Activated naive CD4-positive, alpha-beta T cell treated with anti-CD3 and anti-CD28 coated beads, Interleukin-2, amount 50 U/mL, for 24 hours (primary cell): Measurements from ENCODE around the gene NIT1.

Experiments
- H3K27ac Mint-ChIP-seq: one replicate; pipeline ENCODE4 v1.8.0; 2021; ENCODE audit warnings: mild to moderate bottlenecking, mixed read lengths
- H3K27me3 Mint-ChIP-seq: one replicate; pipeline ENCODE4 v1.8.0; 2021; ENCODE audit warnings: mixed read lengths
- H3K36me3 Mint-ChIP-seq: one replicate; pipeline ENCODE4 v1.8.0; 2021; ENCODE audit warnings: mixed read lengths
- H3K4me1 Mint-ChIP-seq: one replicate; pipeline ENCODE4 v1.8.0; 2021; ENCODE audit warnings: mixed read lengths
- H3K4me3 Mint-ChIP-seq: one replicate; pipeline ENCODE4 v1.8.0; 2021; ENCODE audit warnings: mild to moderate bottlenecking, mixed read lengths
- H3K9me3 Mint-ChIP-seq: one replicate; pipeline ENCODE4 v1.8.0; 2021; ENCODE audit warnings: mixed read lengths

NIT1 gene

DNA sequence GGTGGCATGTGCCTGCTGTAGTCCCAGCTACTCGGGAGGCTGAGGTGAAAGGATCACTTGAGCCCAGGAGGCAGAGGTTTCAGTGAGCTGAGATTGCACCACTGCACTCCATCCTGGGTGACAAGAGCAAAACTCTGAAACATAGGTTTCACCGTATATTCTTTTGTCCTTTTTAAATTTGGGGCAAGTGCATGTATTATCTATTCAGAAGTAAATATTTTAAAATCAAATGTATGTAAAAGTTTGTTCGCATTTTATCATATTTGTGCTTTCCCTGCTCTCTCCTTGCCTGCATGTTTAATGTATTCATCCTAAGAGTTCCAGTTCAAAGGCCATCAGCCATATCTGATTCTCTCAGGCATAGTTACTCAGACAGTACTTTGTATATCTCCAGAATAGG lies 27.9 kb downstream of the NIT1 start:
- Mint-ChIP-seq H3K4me1 (no peaks in the 10 kb centered on the region), H3K36me3 (no peaks in the 10 kb centered on the region), H3K4me3 (no peak overlapping the region)

GRCh38 chr1:161153176-161153575 lies 35.3 kb downstream of the NIT1 start:
- peak overlapping the region; percentile 96 for H3K4me3 Mint-ChIP-seq
- H3K27me3 Mint-ChIP-seq: no peaks in the 10 kb centered on the region
- H3K9me3 Mint-ChIP-seq: no peaks in the 10 kb centered on the region
- peaks cover 8% of the 10 kb centered on the region for H3K36me3 Mint-ChIP-seq
- peak overlapping the region; percentile 76 for H3K27ac Mint-ChIP-seq
- H3K4me1 Mint-ChIP-seq: peaks cover 19% of the 10 kb centered on the region

More for the DNA sequence above, 27.9 kb downstream of the NIT1 start:
- Mint-ChIP-seq H3K9me3 (no peaks in the 10 kb centered on the region), H3K27ac (no peak overlapping the region), H3K27me3 (no peaks in the 10 kb centered on the region)

DNA sequence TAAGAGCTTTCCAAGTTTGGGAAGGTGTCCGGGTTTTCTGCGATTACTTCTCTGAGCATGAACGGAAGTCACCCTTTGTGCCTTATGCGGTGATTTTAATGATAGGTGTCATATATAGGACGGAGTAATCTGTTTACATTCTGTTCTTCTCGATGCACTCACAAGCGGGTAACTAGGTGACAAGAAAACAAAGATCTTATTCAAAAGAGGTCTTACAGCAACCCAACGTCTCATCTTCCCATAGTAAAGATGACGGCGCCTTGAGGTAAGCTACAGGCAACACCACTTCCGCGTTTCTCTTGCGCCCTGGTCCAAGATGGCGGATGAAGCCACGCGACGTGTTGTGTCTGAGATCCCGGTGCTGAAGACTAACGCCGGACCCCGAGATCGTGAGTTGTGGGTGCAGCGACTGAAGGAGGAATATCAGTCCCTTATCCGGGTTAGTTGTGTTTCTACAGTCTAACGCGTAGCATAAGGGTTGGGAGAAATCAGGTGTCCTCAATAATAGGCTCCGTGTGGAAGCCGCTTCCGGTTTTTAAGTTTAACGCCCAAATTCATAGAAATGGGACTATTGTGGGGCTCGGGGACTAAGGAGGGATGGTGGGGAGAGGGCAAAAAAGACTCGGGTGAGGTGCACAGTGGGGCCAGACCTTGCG lies 35.9 kb downstream of the NIT1 start, which contains the start of gene UFC1:
Gene UFC1 (plus strand): TSS at position 297 of the 656 bp plus-strand sequence. CDS start 20 bp downstream, at position 317.
- Mint-ChIP-seq H3K27me3 (no peaks in the 10 kb centered on the region), H3K36me3 (peaks cover 8% of the 10 kb centered on the region), H3K9me3 (no peaks in the 10 kb centered on the region), H3K4me1 (peaks cover 22% of the 10 kb centered on the region), H3K27ac (peak within 1 kb of the TSS; percentile 100), H3K4me3 (peak within 1 kb of the TSS; percentile 96)

DNA sequence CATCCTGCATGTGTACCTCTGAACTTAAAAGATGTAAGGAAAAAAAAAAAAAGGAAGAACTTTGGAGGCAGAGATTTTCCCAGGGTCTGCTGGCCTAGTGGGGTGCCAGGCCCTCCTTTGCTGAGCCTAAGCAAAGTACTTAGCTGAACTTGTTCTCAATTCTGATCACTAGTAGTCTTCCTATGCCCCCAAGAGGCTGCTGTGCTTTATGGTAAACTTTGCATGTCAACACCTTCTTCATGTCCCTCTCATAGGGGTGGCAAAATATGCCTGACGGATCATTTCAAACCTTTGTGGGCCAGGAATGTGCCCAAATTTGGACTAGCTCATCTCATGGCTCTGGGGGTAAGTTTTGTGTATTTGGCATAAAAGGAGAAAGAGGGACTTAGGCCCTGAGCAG lies 40.0 kb downstream of the NIT1 start:
- Mint-ChIP-seq H3K36me3 (peaks cover 13% of the 10 kb centered on the region), H3K27ac (no peak overlapping the region), H3K4me1 (peaks cover 58% of the 10 kb centered on the region), H3K27me3 (no peaks in the 10 kb centered on the region), H3K4me3 (peak overlapping the region; percentile 91), H3K9me3 (no peaks in the 10 kb centered on the region)

DNA sequence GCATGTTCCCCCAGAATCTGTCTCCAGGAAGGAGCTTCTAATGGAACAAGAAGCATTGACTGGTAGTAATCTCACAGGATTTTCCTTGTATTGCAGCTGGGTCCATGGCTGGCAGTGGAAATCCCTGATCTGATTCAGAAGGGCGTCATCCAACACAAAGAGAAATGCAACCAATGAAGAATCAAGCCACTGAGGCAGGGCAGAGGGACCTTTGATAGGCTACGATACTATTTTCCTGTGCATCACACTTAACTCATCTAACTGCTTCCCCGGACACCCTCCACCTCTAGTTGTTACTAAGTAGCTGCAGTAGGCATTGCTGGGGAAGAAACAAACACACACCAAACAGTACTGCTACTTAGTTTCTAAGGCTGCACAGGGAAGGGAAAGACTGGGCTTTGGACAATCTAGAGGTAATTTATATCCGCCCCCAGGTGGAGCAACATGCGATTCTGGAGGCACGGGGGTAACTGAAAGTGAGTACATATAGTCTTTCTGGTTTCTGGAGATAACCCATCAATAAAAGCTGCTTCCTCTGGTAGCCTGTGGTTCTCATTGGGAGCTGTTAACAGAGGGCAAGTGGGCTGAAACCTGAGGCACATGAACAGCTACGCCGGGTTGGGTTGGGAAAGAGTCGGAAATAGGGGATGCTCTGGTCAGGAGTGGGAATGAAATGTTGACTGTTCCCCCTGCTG lies 40.6 kb downstream of the NIT1 start:
- H3K4me3 Mint-ChIP-seq: peak overlapping the region; percentile 91
- no peaks in the 10 kb centered on the region for H3K27me3 Mint-ChIP-seq
- peaks cover 14% of the 10 kb centered on the region for H3K36me3 Mint-ChIP-seq
- H3K4me1 Mint-ChIP-seq: peaks cover 64% of the 10 kb centered on the region
- no peaks in the 10 kb centered on the region for H3K9me3 Mint-ChIP-seq
- peak overlapping the region; percentile 93 for H3K27ac Mint-ChIP-seq

GRCh38 chr1:161159087-161159912 lies 41.4 kb downstream of the NIT1 start, which contains the start of gene USP21:
Gene USP21, plus strand, starts transcription at chr1:161159500. Its CDS starts 1,141 bp downstream, at chr1:161160641.
- no peaks in the 10 kb centered on the region for H3K9me3 Mint-ChIP-seq

DNA sequence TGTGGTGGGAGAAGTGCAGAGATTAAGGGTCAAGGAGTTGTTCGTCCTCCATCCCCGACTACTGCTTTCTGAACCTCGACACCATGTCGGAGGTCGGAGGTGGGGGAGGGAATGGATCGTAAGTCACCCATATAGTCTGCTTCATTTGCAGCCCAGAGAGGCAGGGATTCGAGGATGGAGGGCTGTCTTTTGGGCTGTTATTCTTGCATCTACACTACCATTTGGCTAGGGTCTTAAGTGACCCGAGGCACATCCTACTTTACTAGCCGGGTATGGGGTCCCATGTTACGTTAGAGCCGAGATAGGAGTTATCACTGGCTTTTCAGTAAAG lies 42.0 kb downstream of the NIT1 start:
- Mint-ChIP-seq H3K4me1 (peaks cover 59% of the 10 kb centered on the region), H3K27ac (peak overlapping the region; percentile 47)

More at GRCh38 chr1:161159087-161159912, 41.4 kb downstream of the NIT1 start, which contains the start of gene USP21:
- peaks cover 14% of the 10 kb centered on the region for H3K36me3 Mint-ChIP-seq
- H3K4me1 Mint-ChIP-seq: peaks cover 62% of the 10 kb centered on the region
- H3K27me3 Mint-ChIP-seq: no peaks in the 10 kb centered on the region
- peak within 1 kb of the TSS; percentile 93 for H3K27ac Mint-ChIP-seq
- peak within 1 kb of the TSS; percentile 91 for H3K4me3 Mint-ChIP-seq

DNA sequence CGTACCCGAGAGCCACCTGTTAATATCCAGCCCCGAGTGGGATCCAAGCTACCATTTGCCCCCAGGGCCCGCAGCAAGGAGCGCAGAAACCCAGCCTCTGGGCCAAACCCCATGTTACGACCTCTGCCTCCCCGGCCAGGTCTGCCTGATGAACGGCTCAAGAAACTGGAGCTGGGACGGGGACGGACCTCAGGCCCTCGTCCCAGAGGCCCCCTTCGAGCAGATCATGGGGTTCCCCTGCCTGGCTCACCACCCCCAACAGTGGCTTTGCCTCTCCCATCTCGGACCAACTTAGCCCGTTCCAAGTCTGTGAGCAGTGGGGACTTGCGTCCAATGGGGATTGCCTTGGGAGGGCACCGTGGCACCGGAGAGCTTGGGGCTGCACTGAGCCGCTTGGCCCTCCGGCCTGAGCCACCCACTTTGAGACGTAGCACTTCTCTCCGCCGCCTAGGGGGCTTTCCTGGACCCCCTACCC lies 42.8 kb downstream of the NIT1 start:
- H3K9me3 Mint-ChIP-seq: no peaks in the 10 kb centered on the region
- H3K27me3 Mint-ChIP-seq: no peaks in the 10 kb centered on the region
- peaks cover 59% of the 10 kb centered on the region for H3K4me1 Mint-ChIP-seq
- H3K27ac Mint-ChIP-seq: no peak overlapping the region
- peak overlapping the region; percentile 91 for H3K4me3 Mint-ChIP-seq
- H3K36me3 Mint-ChIP-seq: peaks cover 13% of the 10 kb centered on the region

More for the DNA sequence above, 42.0 kb downstream of the NIT1 start:
- Mint-ChIP-seq H3K27me3 (no peaks in the 10 kb centered on the region), H3K9me3 (no peaks in the 10 kb centered on the region), H3K36me3 (peaks cover 14% of the 10 kb centered on the region), H3K4me3 (peak overlapping the region; percentile 91)

DNA sequence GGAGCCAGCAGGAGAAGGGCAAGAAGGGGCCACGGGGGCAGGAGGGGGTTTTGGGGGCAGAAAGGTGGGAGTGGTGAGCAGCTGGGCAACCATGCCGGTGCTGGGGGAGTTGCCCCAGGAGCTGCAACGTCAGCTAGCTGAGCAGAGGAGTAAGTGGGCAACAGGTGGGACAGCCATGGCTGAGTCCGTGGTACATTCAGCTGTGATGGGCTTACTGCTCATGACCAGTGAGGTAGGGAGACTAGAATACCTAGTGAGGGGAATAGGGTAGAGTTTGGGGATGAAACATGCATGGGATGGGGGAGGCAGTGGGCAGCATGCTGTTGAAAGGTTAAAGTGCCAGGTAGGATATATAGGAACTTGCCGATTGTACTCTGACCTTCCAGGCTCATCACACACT lies 43.7 kb downstream of the NIT1 start:
- H3K27me3 Mint-ChIP-seq: no peaks in the 10 kb centered on the region
- H3K4me3 Mint-ChIP-seq: no peak overlapping the region
- H3K36me3 Mint-ChIP-seq: peaks cover 13% of the 10 kb centered on the region
- H3K4me1 Mint-ChIP-seq: peaks cover 60% of the 10 kb centered on the region
- no peaks in the 10 kb centered on the region for H3K9me3 Mint-ChIP-seq
- H3K27ac Mint-ChIP-seq: no peak overlapping the region

GRCh38 chr1:161162052-161162451 lies 44.1 kb downstream of the NIT1 start:
- H3K27ac Mint-ChIP-seq: no peak overlapping the region

DNA sequence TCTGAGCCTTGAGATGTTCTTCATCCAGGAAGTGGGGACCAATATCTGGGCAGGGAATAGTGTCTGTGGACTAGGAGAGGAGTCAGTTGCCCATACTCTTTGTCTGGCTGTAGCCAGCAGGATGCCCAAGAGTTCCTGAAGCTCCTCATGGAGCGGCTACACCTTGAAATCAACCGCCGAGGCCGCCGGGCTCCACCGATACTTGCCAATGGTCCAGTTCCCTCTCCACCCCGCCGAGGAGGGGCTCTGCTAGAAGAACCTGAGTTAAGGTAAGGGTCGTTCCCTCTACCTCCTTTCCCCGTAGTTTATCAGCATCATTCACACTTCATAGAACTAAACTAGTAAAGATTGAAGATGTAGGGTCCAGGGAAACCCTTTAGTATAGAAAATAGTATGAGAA lies 44.9 kb downstream of the NIT1 start:
- H3K27ac Mint-ChIP-seq: peak overlapping the region; percentile 63
- H3K4me3 Mint-ChIP-seq: peak overlapping the region; percentile 12
- peaks cover 68% of the 10 kb centered on the region for H3K4me1 Mint-ChIP-seq
- H3K36me3 Mint-ChIP-seq: peaks cover 10% of the 10 kb centered on the region
- no peaks in the 10 kb centered on the region for H3K27me3 Mint-ChIP-seq
- H3K9me3 Mint-ChIP-seq: no peaks in the 10 kb centered on the region

More at GRCh38 chr1:161162052-161162451, 44.1 kb downstream of the NIT1 start:
- H3K4me1 Mint-ChIP-seq: peaks cover 62% of the 10 kb centered on the region
- no peaks in the 10 kb centered on the region for H3K27me3 Mint-ChIP-seq
- no peak overlapping the region for H3K4me3 Mint-ChIP-seq
- H3K36me3 Mint-ChIP-seq: peaks cover 13% of the 10 kb centered on the region
- no peaks in the 10 kb centered on the region for H3K9me3 Mint-ChIP-seq

DNA sequence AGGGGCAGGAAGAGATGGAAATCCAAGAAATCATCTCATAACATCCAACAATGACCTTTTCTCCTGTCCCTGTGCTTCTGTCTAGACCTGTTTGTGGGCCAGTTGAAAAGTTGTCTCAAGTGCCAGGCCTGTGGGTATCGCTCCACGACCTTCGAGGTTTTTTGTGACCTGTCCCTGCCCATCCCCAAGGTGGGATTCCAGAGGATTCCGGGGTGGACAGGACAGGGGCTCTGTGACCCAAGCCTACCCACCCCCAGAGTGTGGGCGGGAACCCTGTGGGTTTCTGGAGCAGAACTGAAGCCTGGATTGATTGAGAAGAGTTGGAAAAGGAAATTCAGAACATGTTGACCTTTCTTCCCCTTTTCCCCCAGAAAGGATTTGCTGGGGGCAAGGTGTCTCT lies 45.9 kb downstream of the NIT1 start:
- no peaks in the 10 kb centered on the region for H3K27me3 Mint-ChIP-seq
- H3K36me3 Mint-ChIP-seq: peaks cover 6% of the 10 kb centered on the region
- H3K27ac Mint-ChIP-seq: no peak overlapping the region
- H3K9me3 Mint-ChIP-seq: no peaks in the 10 kb centered on the region
- peaks cover 72% of the 10 kb centered on the region for H3K4me1 Mint-ChIP-seq
- H3K4me3 Mint-ChIP-seq: no peak overlapping the region

DNA sequence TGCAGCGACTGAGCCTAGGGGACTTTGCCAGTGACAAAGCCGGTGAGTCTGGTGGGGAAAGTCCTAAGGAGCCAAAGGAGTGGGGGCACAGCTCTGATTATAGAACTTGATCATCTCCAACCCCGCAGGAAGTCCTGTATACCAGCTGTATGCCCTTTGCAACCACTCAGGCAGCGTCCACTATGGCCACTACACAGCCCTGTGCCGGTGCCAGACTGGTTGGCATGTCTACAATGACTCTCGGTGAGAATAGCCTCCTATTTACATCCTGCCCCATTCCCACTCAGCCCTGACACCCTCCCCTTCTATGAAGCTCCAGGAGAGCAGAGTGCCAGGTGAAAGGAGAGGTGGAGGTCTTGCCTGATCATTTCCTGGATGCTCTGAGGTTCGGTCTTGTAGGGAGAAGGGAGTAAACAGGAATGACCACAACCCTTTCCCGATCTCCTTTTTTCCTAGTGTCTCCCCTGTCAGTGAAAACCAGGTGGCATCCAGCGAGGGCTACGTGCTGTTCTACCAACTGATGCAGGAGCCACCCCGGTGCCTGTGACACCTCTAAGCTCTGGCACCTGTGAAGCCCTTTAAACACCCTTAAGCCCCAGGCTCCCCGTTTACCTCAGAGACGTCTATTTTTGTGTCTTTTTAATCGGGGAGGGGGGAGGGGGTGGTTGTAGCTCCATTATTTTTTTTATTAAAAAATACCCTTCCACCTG lies 47.2 kb downstream of the NIT1 start:
- H3K27me3 Mint-ChIP-seq: no peaks in the 10 kb centered on the region
- peak overlapping the region; percentile 65 for H3K27ac Mint-ChIP-seq
- H3K4me1 Mint-ChIP-seq: peaks cover 67% of the 10 kb centered on the region
- H3K9me3 Mint-ChIP-seq: no peaks in the 10 kb centered on the region
- peaks cover 6% of the 10 kb centered on the region for H3K36me3 Mint-ChIP-seq
- peak overlapping the region; percentile 47 for H3K4me3 Mint-ChIP-seq

- H3K27ac Mint-ChIP-seq: peak within 1 kb of the TSS; percentile 65
- H3K9me3 Mint-ChIP-seq: no peaks in the 10 kb centered on the region
- H3K27me3 Mint-ChIP-seq: no peaks in the 10 kb centered on the region
- H3K36me3 Mint-ChIP-seq: peaks cover 7% of the 10 kb centered on the region
- peak within 1 kb of the TSS; percentile 90 for H3K4me3 Mint-ChIP-seq
- peaks cover 60% of the 10 kb centered on the region for H3K4me1 Mint-ChIP-seq
Observed at GRCh38 chr1:161165742-161166668, 48.1 kb downstream of the NIT1 start, which contains the start of gene PPOX. Gene PPOX, plus strand, starts transcription at chr1:161166426. Its CDS starts 422 bp downstream, at chr1:161166848.
